Endothelial cell of umbilical vein (primary cell): Measurements from ENCODE around the gene GRIK3. TPM values are rescaled to one million over a fixed set of nuclear protein-coding genes. Genes with fewer than 3 reads are reported as not detected.

Source experiments
- BruUV-seq: library from RNA; stranded (reverse); fragments of 400-500 nt; replicated peaks from 2 replicates; lab custom pipeline; 2021; lab: Mats Ljungman, UMichigan
- CTCF ChIA-PET: fragments of 300-600, 350-600 bp; sonication (Branson Sonifier 250); formaldehyde crosslinking; loops from one replicate; lab custom pipeline; 2021; ENCODE audit warnings: antibody characterized with exemption, inconsistent platforms; lab: Charles Lee
- POLR2A ChIA-PET: fragments of 300-600, 350-600 bp; sonication (Branson Sonifier 250); formaldehyde crosslinking; loops from one replicate; lab custom pipeline; 2021; ENCODE audit warnings: antibody characterized with exemption, inconsistent platforms; lab: Charles Lee
- DNase-seq: peaks from one replicate; pipeline ENCODE4 v3.0.0-alpha.2; 2011; ENCODE audit warnings: low read depth, low spot score
- FAIRE-seq: peaks from 2 replicates; lab custom pipeline; 2011; peaks lifted over from hg19 to GRCh38; lab: Jason Lieb, UNC
- H2AFZ ChIP-seq: 2 replicates; pipeline ENCODE4 v1.6.0; 2012; ENCODE audit warnings: low read depth, low read length, control low read depth, inconsistent platforms
- H3K27ac ChIP-seq: 2 replicates; pipeline ENCODE4 v1.5.1; 2011; ENCODE audit warnings: low read depth, mild to moderate bottlenecking, control low read depth, low read length, moderate library complexity; ENCODE audit not compliant: insufficient read depth
- H3K27me3 ChIP-seq, 2 experiments: 2 replicates each; pipeline versions ENCODE4 v1.6.0 to v1.6.1; 2011; ENCODE audit warnings: low read length in 2 of 2, mixed read lengths in 1 of 2; ENCODE audit not compliant: control insufficient read depth in 2 of 2, insufficient read depth in 2 of 2
- H3K36me3 ChIP-seq, 2 experiments: 2 replicates in 1 of 2; 3 replicates in 1 of 2; pipeline ENCODE4 v1.5.1; 2011; ENCODE audit warnings: low read length in 2 of 2, mild to moderate bottlenecking in 1 of 2, moderate library complexity in 1 of 2; ENCODE audit not compliant: control insufficient read depth in 2 of 2, insufficient read depth in 2 of 2; ENCODE audit errors: extremely low read depth in 1 of 2
- H3K4me1 ChIP-seq: 3 replicates; pipeline ENCODE4 v1.5.1; 2011; ENCODE audit warnings: mild to moderate bottlenecking, low read length; ENCODE audit not compliant: control insufficient read depth, insufficient read depth; ENCODE audit errors: extremely low read depth
- H3K4me2 ChIP-seq: 2 replicates; pipeline ENCODE4 v1.6.1; 2011; ENCODE audit warnings: low read length, control low read depth, mixed read lengths; ENCODE audit not compliant: insufficient read depth
- H3K4me3 ChIP-seq, 3 experiments: fragments of 200-600 bp in 1 of 3; sonication (generic), shearing (Covaris generic) in 1 of 3; replicated peaks in 1 of 3; 2 replicates each; pipeline ENCODE4 v1.5.1; 2011 to 2016; ENCODE audit warnings: control low read depth in 3 of 3, low read length in 3 of 3, mild to moderate bottlenecking in 2 of 3, inconsistent platforms in 1 of 3, low read depth in 1 of 3, moderate library complexity in 1 of 3; ENCODE audit not compliant: insufficient read depth in 1 of 3
- H3K79me2 ChIP-seq: 2 replicates; pipeline ENCODE4 v1.6.0; 2012; ENCODE audit warnings: low read length, inconsistent platforms; ENCODE audit not compliant: control insufficient read depth, insufficient read depth
- H3K9ac ChIP-seq: replicated peaks from 2 replicates; pipeline ENCODE3; 2011; ENCODE audit warnings: low read length, control low read depth; ENCODE audit not compliant: insufficient read depth; ENCODE audit errors: extremely low read depth
- H3K9me1 ChIP-seq: replicated peaks from 3 replicates; pipeline ENCODE4 v1.6.0; 2011; ENCODE audit warnings: mild to moderate bottlenecking, low read length; ENCODE audit not compliant: control insufficient read depth, insufficient read depth; ENCODE audit errors: extremely low read depth
- H3K9me3 ChIP-seq: replicated peaks from 2 replicates; pipeline ENCODE4 v1.5.1; 2012; ENCODE audit warnings: low read length, inconsistent platforms; ENCODE audit not compliant: control insufficient read depth, insufficient read depth
- H4K20me1 ChIP-seq: replicated peaks from 2 replicates; pipeline ENCODE3; 2011; ENCODE audit warnings: mild to moderate bottlenecking, low read length; ENCODE audit not compliant: control insufficient read depth, insufficient read depth; ENCODE audit errors: extremely low read depth
- FOS ChIP-seq: IDR thresholded peaks from 2 replicates; pipeline ENCODE4 v1.6.1; 2011; ENCODE audit warnings: mild to moderate bottlenecking, low read length, moderate library complexity, borderline replicate concordance; ENCODE audit not compliant: insufficient read depth
- GATA2 ChIP-seq: IDR thresholded peaks from 2 replicates; pipeline ENCODE4 v1.7.0; 2011; ENCODE audit warnings: low read depth, mild to moderate bottlenecking, moderate library complexity, mixed read lengths, low read length; ENCODE audit not compliant: insufficient read length, insufficient read depth
- JUN ChIP-seq: IDR thresholded peaks from 2 replicates; pipeline ENCODE4 v1.6.1; 2011; ENCODE audit warnings: borderline replicate concordance, low read depth; ENCODE audit not compliant: insufficient read length, insufficient read depth
- MYC ChIP-seq: IDR thresholded peaks from one replicate; pipeline ENCODE4 v1.6.1; 2011; ENCODE audit warnings: mild to moderate bottlenecking, low read depth, low read length
- POLR2A ChIP-seq: IDR thresholded peaks from 2 replicates; pipeline ENCODE4 v1.6.1; 2012; ENCODE audit warnings: low read depth, mild to moderate bottlenecking, control low read depth, low read length
- POLR2AphosphoS5 ChIP-seq: IDR thresholded peaks from 2 replicates; pipeline ENCODE4 v1.6.1; 2012; ENCODE audit warnings: low read depth, mild to moderate bottlenecking, control low read depth, low read length, moderate library complexity; ENCODE audit not compliant: insufficient read depth
- dilution Hi-C: fragments of 300-500 bp; cut with MboI; formaldehyde crosslinking; loops from one replicate; pipeline ENCODE4 v1.15.0; 2019; ENCODE audit warnings: low sequenced_read_pairs; ENCODE audit not compliant: extremely low pct_ligation_motif_present
- intact Hi-C: fragments of 100-400 bp; cut with micrococcal nuclease; formaldehyde crosslinking; loops from one replicate; pipeline ENCODE4 v1.10.0; 2022
- polyA plus RNA-seq, 4 experiments: library from polyadenylated mRNA; depleted of rRNA in 3 of 4; stranded (reverse) in 3 of 4; unstranded in 1 of 4; fragments of >200 nt; gene quantifications; 2 replicates each; pipeline versions ENCODE4 v1.2.1 to v1.2.3, GENCODE V29; 2011 to 2012; ENCODE audit warnings: missing spikeins in 1 of 4
- total RNA-seq: library from RNA; stranded (reverse); gene quantifications from 2 replicates; pipeline ENCODE4 v1.2.3, GENCODE V29; 2021
- TF ChIP-seq, protein P1 (sequence below), 2 donors: IDR thresholded peaks; 1 replicate in 1 of 2; 2 replicates in 1 of 2; pipeline ENCODE4 v1.5.1; 2011; ENCODE audit warnings: low read length in 2 of 2, mild to moderate bottlenecking in 2 of 2, moderate library complexity in 2 of 2, control low read depth in 1 of 2, inconsistent platforms in 1 of 2, low read depth in 1 of 2; ENCODE audit not compliant: insufficient read depth in 1 of 2; ENCODE audit errors: extremely low read depth in 1 of 2

Gene GRIK3
- total and polyA plus RNA-seq, 2 donors (not counting 3 experiments of a cell fraction or from before 2014, with no cell fraction given), result not detected

DNA sequence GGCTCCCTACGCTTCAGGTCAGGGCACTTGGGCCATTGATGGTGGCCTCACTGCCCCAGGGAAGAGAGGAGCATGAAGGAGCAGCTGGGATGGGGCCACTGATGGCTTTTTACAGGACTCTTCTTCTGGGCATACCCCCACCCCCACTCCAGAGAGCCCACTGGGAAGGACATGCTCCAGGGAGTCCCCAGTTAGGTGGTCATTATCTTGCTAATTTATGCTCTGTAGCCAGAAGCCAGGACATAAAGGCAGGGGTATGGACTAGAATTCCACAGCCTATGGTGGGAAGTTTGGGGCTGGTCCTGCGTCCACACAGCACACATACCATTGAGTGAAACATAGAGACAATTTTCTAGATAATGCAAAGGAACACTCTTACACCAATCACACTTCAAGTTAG lies 8.8 kb upstream of the GRIK3 start:
- Histone ChIP-seq H3K9me1 (no peaks in the 10 kb centered on the region), H3K27me3 (peaks cover 0 to 8% of the 10 kb centered on the region in 2 experiments), H3K27ac (no peak overlapping the region), H3K4me3 (no peak overlapping the region), H3K79me2 (no peaks in the 10 kb centered on the region), H2AFZ (no peak overlapping the region), H3K4me1 (no peaks in the 10 kb centered on the region), H3K36me3 (no peaks in the 10 kb centered on the region), H3K9me3 (no peaks in the 10 kb centered on the region), H4K20me1 (no peaks in the 10 kb centered on the region), H3K4me2 (no peak overlapping the region), H3K9ac (no peak overlapping the region)
- FAIRE-seq (no peak), DNase-seq (no peak)
- POLR2A ChIA-PET, result no interaction called here
- TF ChIP-seq GATA2 (no peak), POLR2AphosphoS5 (no peak), POLR2A (no peak), JUN (no peak), MYC (no peak)
- CTCF ChIA-PET, result no interaction called here
- no TSS peak for BruUV-seq
- intact Hi-C loops, result no loop called here
- dilution Hi-C loops, result no loop called here

DNA sequence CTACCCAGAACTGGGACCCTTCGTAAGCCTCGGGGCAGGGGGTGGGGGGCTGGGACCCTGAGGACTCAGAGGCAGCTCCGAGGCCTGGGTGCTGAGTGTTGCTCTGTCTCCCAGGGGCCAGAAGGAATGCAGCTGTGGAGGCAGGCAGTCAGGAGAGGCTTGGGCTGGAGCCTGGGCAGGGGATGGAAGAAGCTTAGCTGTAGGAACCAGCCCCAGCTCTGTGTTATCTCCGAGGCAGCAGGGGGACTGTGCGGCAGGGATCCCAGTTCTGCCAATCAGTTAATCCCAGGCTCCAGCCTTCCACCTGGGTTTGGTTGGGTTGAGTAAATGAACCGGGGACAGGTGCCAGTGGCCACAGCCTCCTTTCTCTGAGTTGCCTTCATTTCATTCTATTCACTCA lies 8.2 kb upstream of the GRIK3 start:
- Histone ChIP-seq H3K9me3 (no peaks in the 10 kb centered on the region), H2AFZ (no peak overlapping the region), H4K20me1 (no peaks in the 10 kb centered on the region), H3K4me1 (no peaks in the 10 kb centered on the region), H3K27me3 (peaks cover 3 to 12% of the 10 kb centered on the region in 2 experiments), H3K9me1 (no peaks in the 10 kb centered on the region), H3K79me2 (no peaks in the 10 kb centered on the region), H3K36me3 (no peaks in the 10 kb centered on the region), H3K4me2 (no peak overlapping the region), H3K4me3 (no peak overlapping the region), H3K9ac (no peak overlapping the region), H3K27ac (no peak overlapping the region)
- DNase-seq (no peak), FAIRE-seq (no peak)
- ChIA-PET CTCF (no interaction called here), POLR2A (no interaction called here)
- intact Hi-C loops (no loop called here), dilution Hi-C loops (no loop called here)
- no peak for TF ChIP-seq FOS
- TF ChIP-seq POLR2AphosphoS5, result no peak
- TF ChIP-seq, protein P1, sequence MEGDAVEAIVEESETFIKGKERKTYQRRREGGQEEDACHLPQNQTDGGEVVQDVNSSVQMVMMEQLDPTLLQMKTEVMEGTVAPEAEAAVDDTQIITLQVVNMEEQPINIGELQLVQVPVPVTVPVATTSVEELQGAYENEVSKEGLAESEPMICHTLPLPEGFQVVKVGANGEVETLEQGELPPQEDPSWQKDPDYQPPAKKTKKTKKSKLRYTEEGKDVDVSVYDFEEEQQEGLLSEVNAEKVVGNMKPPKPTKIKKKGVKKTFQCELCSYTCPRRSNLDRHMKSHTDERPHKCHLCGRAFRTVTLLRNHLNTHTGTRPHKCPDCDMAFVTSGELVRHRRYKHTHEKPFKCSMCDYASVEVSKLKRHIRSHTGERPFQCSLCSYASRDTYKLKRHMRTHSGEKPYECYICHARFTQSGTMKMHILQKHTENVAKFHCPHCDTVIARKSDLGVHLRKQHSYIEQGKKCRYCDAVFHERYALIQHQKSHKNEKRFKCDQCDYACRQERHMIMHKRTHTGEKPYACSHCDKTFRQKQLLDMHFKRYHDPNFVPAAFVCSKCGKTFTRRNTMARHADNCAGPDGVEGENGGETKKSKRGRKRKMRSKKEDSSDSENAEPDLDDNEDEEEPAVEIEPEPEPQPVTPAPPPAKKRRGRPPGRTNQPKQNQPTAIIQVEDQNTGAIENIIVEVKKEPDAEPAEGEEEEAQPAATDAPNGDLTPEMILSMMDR (IDR thresholded peaks at IDR 0.05; ENCODE audit: extremely low read depth in 1 of 2, insufficient read depth in 1 of 2, low read depth in 1 of 2, low read length in 2 of 2), result no peak
- no TSS peak for BruUV-seq
